Ishikawa (cell line): ENCODE measurements around the gene TMEM164.

ENCODE experiments used
- CEBPB ChIP-seq: IDR thresholded peaks from 2 replicates; pipeline ENCODE4 v1.6.1; 2012
- CREB1 ChIP-seq: IDR thresholded peaks from 2 replicates; pipeline ENCODE4 v1.6.1; 2012; ENCODE audit warnings: low read depth
- EGR1 ChIP-seq: IDR thresholded peaks from 2 replicates; pipeline ENCODE4 v1.6.1; 2012
- EP300 ChIP-seq: IDR thresholded peaks from 2 replicates; pipeline ENCODE4 v1.6.1; 2012; ENCODE audit warnings: borderline replicate concordance
- FOXM1 ChIP-seq: IDR thresholded peaks from 2 replicates; pipeline ENCODE4 v1.6.1; 2012; ENCODE audit warnings: low read depth, borderline replicate concordance
- MAX ChIP-seq: IDR thresholded peaks from 2 replicates; pipeline ENCODE4 v1.6.1; 2012
- NFIC ChIP-seq: IDR thresholded peaks from 2 replicates; pipeline ENCODE4 v1.6.1; 2012
- RAD21 ChIP-seq: IDR thresholded peaks from 2 replicates; pipeline ENCODE4 v1.6.1; 2012; ENCODE audit warnings: low read depth
- REST ChIP-seq: IDR thresholded peaks from 2 replicates; pipeline ENCODE4 v1.6.1; 2012; ENCODE audit warnings: low read depth, mild to moderate bottlenecking
- TAF1 ChIP-seq: IDR thresholded peaks from 2 replicates; pipeline ENCODE4 v1.6.1; 2012; ENCODE audit warnings: low read depth, mild to moderate bottlenecking
- TCF12 ChIP-seq: IDR thresholded peaks from 2 replicates; pipeline ENCODE4 v1.6.1; 2012; ENCODE audit warnings: low read depth
- TEAD4 ChIP-seq: IDR thresholded peaks from 2 replicates; pipeline ENCODE4 v1.6.1; 2012
- USF1 ChIP-seq: IDR thresholded peaks from 2 replicates; pipeline ENCODE4 v1.6.1; 2012
- YY1 ChIP-seq: IDR thresholded peaks from 2 replicates; pipeline ENCODE4 v1.6.1; 2012; ENCODE audit warnings: low read depth
- ZBTB7A ChIP-seq: IDR thresholded peaks from 2 replicates; pipeline ENCODE4 v1.6.1; 2012; ENCODE audit warnings: low read depth

Gene TMEM164

GRCh38 chrX:110043506-110043905 lies 40.6 kb downstream of the TMEM164 start:
- TF ChIP-seq YY1 (no peak), EP300 (no peak), EGR1 (no peak), ZBTB7A (no peak), FOXM1 (no peak), TEAD4 (no peak), CEBPB (no peak), TCF12 (no peak), REST (no peak), NFIC (no peak), TAF1 (no peak), USF1 (no peak), CREB1 (no peak), MAX (no peak), RAD21 (no peak)

GRCh38 chrX:110044346-110045249 lies 41.7 kb downstream of the TMEM164 start:
- TF ChIP-seq TEAD4 (no peak), FOXM1 (no peak), MAX (no peak)

- TF ChIP-seq NFIC = no peak
- TF ChIP-seq TEAD4 = no peak
- TF ChIP-seq ZBTB7A = no peak
- TF ChIP-seq YY1 = no peak
- TF ChIP-seq TCF12 = no peak
- no peak for TF ChIP-seq REST
- TF ChIP-seq MAX = no peak
- TF ChIP-seq CEBPB = no peak
- TF ChIP-seq CREB1 = no peak
- no peak for TF ChIP-seq RAD21
- no peak for TF ChIP-seq USF1
- no peak for TF ChIP-seq EGR1
- no peak for TF ChIP-seq TAF1
- TF ChIP-seq FOXM1 = no peak
- no peak for TF ChIP-seq EP300
Observed at GRCh38 chrX:110045421-110045820, 42.5 kb downstream of the TMEM164 start.

GRCh38 chrX:110046001-110046400 lies 43.1 kb downstream of the TMEM164 start:
- TF ChIP-seq MAX (no peak), USF1 (no peak), REST (no peak), TEAD4 (no peak)
